GM18907 (cell line): ENCODE measurements around the gene B3GALNT2.
A peak's percentile ranks its signal among the peaks of the same experiment; 100 is the strongest.

ENCODE experiments used
- ATAC-seq: cut with Tn5 transposase; IDR thresholded peaks from one replicate; pipeline ENCODE4 v1.9.1; 2021; ENCODE audit warnings: mild to moderate bottlenecking, moderate library complexity; ENCODE audit not compliant: unreplicated experiment

Gene B3GALNT2

GRCh38 chr1:235455823-235456222 lies 48.4 kb downstream of the B3GALNT2 start:
- ATAC-seq: no peak

- ATAC-seq: no peak
Measured at GRCh38 chr1:235455097-235455496, 49.2 kb downstream of the B3GALNT2 start.

- no peak for ATAC-seq
Measured at GRCh38 chr1:235454021-235454420, 50.2 kb downstream of the B3GALNT2 start.

GRCh38 chr1:235450886-235451483 lies 53.3 kb downstream of the B3GALNT2 start:
- ATAC-seq: no peak

- ATAC-seq: no peak
Measured at GRCh38 chr1:235450433-235450832, 53.8 kb downstream of the B3GALNT2 start.

GRCh38 chr1:235448616-235449015 lies 55.6 kb downstream of the B3GALNT2 start:
- no peak for ATAC-seq

- ATAC-seq: no peak
Measured at GRCh38 chr1:235442788-235443429, 61.3 kb downstream of the B3GALNT2 start.

- ATAC-seq: no peak
Measured at GRCh38 chr1:235441159-235441685, 63.0 kb downstream of the B3GALNT2 start.

- no peak for ATAC-seq
Measured at GRCh38 chr1:235434001-235434400, 70.3 kb downstream of the B3GALNT2 start.

GRCh38 chr1:235430991-235431390 lies 73.3 kb downstream of the B3GALNT2 start:
- no peak for ATAC-seq

- ATAC-seq: no peak
Measured at GRCh38 chr1:235429143-235429542, 75.1 kb downstream of the B3GALNT2 start.

GRCh38 chr1:235427447-235427846 lies 76.8 kb downstream of the B3GALNT2 start:
- ATAC-seq: no peak

GRCh38 chr1:235426680-235427079 lies 77.6 kb downstream of the B3GALNT2 start:
- no peak for ATAC-seq

- no peak for ATAC-seq
Measured at GRCh38 chr1:235426143-235426542, 78.1 kb downstream of the B3GALNT2 start.

- ATAC-seq: no peak
Measured at GRCh38 chr1:235425357-235425756, 78.9 kb downstream of the B3GALNT2 start.

GRCh38 chr1:235424092-235424491 lies 80.2 kb downstream of the B3GALNT2 start:
- ATAC-seq: no peak

GRCh38 chr1:235423214-235423652 lies 81.0 kb downstream of the B3GALNT2 start:
- ATAC-seq: peak; percentile 74

GRCh38 chr1:235421751-235422150 lies 82.5 kb downstream of the B3GALNT2 start:
- ATAC-seq: no peak

GRCh38 chr1:235417086-235417697 lies 87.1 kb downstream of the B3GALNT2 start:
- no peak for ATAC-seq

- no peak for ATAC-seq
Measured at GRCh38 chr1:235416662-235417049, 87.6 kb downstream of the B3GALNT2 start.

- peak; percentile 64 for ATAC-seq
Measured at GRCh38 chr1:235415008-235415904, 89.0 kb downstream of the B3GALNT2 start.
